GM12875 (cell line): ENCODE measurements around the gene CBX6.

ENCODE experiments used
- H3K4me3 ChIP-seq: one replicate; pipeline ENCODE4 v1.5.1; 2011; ENCODE audit warnings: low read depth, low read length, control low read depth
- CTCF ChIP-seq: IDR thresholded peaks from 2 replicates; pipeline ENCODE4 v1.5.1; 2011; ENCODE audit warnings: low read depth, mild to moderate bottlenecking, control low read depth, inconsistent platforms, low read length, moderate library complexity, borderline replicate concordance; ENCODE audit not compliant: insufficient read depth

CBX6 gene

GRCh38 chr22:38831166-38831945 lies 40.7 kb downstream of the CBX6 start:
- no peak overlapping the region for H3K4me3 ChIP-seq
- TF ChIP-seq CTCF: no peak

DNA sequence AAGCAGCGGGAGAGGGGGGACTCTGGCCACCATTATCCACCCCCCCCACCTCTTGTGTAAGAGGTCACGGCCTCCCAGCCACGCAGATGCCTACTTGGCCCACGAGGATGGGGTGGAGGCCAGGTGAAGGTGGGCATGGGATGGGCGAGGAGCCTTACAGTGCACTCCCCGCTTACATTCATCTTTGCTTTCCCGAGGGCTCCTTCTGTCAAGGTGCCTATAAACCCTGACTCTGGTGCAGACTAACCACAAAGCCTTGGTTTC lies 41.2 kb downstream of the CBX6 start:
- no peak for TF ChIP-seq CTCF
- H3K4me3 ChIP-seq: no peak overlapping the region

- TF ChIP-seq CTCF: no peak
- H3K4me3 ChIP-seq: no peak overlapping the region
These were observed 41.8 kb downstream of the CBX6 start for GRCh38 chr22:38830026-38830844.

- no peak overlapping the region for H3K4me3 ChIP-seq
- TF ChIP-seq CTCF: no peak
These were observed 42.5 kb downstream of the CBX6 start for GRCh38 chr22:38829485-38829884.

DNA sequence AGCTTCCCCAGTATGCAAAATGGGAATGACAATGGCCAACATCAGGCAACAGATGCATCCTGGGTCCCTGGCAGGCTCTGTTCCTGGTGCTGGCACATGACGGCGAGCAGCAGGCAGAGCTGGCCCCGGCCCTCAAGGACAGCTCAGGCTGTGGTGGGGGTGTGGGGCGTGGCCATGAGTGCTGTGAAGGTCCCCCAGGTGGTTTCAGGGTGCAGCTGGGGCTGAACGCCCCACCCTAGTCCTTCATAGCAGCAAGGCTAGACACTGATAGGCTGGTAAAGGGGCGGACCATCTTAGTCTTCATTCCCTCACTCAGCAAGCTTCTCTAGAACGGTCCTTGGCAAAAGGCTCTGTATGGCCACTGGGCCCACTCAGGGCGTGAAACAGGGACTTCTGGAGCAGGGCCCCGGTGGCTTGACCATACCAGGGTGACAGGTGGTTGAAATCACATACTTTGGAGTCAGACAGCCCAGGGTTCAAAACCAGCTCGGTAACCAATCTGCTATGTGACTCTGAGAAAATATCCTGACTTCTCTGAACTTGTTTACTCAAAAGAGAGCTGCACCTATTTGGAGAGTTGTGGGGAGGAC lies 43.3 kb downstream of the CBX6 start:
- no peak for TF ChIP-seq CTCF
- no peak overlapping the region for H3K4me3 ChIP-seq

DNA sequence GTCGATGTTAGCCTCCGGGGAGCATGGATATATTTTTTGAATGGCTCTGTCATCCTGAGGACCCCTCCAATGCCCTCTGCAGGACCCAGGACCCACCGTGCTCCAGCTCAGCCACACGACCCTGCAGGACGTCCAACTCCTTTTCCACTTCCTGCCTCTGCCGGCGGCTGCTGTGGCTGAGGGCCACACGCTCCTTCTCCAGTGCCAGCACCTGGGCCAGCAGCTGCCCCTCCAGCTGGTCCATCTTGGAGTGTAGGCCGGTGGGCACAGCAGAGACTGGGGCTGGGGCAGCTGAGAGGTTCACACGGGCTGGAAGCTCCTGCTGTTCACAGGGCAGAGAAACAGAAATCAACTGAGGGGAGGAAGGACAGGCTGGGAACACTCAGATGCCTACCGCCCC lies 43.8 kb downstream of the CBX6 start:
- no peak for TF ChIP-seq CTCF
- no peak overlapping the region for H3K4me3 ChIP-seq
